DOHH2 (cell line): ENCODE results near the gene LRG1.

Source experiments
- H3F3A ChIP-seq: fragments of 200-600 bp; sonication (generic), shearing (Covaris generic); 2 replicates; pipeline ENCODE4 v1.6.0; 2016; ENCODE audit warnings: antibody characterized with exemption, mild to moderate bottlenecking; ENCODE audit not compliant: control insufficient read depth, insufficient read depth
- H3K27ac ChIP-seq: fragments of 200-600 bp; sonication (generic); 2 replicates; pipeline ENCODE4 v1.5.1; 2014; ENCODE audit warnings: low read depth, mild to moderate bottlenecking, low read length, moderate library complexity
- H3K27me3 ChIP-seq: fragments of 200-600 bp; sonication (generic); 2 replicates; pipeline ENCODE4 v1.6.1; 2014; ENCODE audit warnings: mild to moderate bottlenecking, low read length, mixed read lengths; ENCODE audit not compliant: control insufficient read depth
- H3K36me3 ChIP-seq: fragments of 200-600 bp; sonication (generic); 2 replicates; pipeline ENCODE4 v1.6.1; 2014; ENCODE audit warnings: mild to moderate bottlenecking, low read length, moderate library complexity, mixed read lengths; ENCODE audit not compliant: control insufficient read depth
- H3K4me1 ChIP-seq: fragments of 200-600 bp; sonication (generic); 2 replicates; pipeline ENCODE4 v1.6.1; 2014; ENCODE audit warnings: mild to moderate bottlenecking, low read length, mixed read lengths; ENCODE audit not compliant: control insufficient read depth
- H3K4me2 ChIP-seq: fragments of 200-600 bp; sonication (generic); 2 replicates; pipeline ENCODE4 v1.6.0; 2014; ENCODE audit warnings: mild to moderate bottlenecking, low read length, moderate library complexity
- H3K4me3 ChIP-seq: fragments of 200-600 bp; sonication (generic); 2 replicates; pipeline ENCODE4 v1.5.1; 2014; ENCODE audit warnings: mild to moderate bottlenecking, low read length, mixed read lengths
- H3K79me2 ChIP-seq: fragments of 200-600 bp; sonication (generic); 2 replicates; pipeline ENCODE4 v1.6.1; 2014; ENCODE audit warnings: mild to moderate bottlenecking, low read length, mixed read lengths; ENCODE audit not compliant: control insufficient read depth
- H3K9me2 ChIP-seq: fragments of 200-600 bp; sonication (generic); replicated peaks from 2 replicates; pipeline ENCODE4 v1.6.1; 2014; ENCODE audit warnings: mild to moderate bottlenecking, low read length, mixed read lengths; ENCODE audit not compliant: control insufficient read depth
- H3K9me3 ChIP-seq: fragments of 200-600 bp; sonication (generic); 2 replicates; pipeline ENCODE4 v1.6.1; 2014; ENCODE audit warnings: antibody characterized with exemption, low read length, mixed read lengths; ENCODE audit not compliant: control insufficient read depth, insufficient read depth
- H4K20me1 ChIP-seq: fragments of 200-600 bp; sonication (generic); 2 replicates; pipeline ENCODE4 v1.6.0; 2014; ENCODE audit warnings: low read depth, mild to moderate bottlenecking, antibody characterized with exemption, low read length, moderate library complexity; ENCODE audit not compliant: control insufficient read depth, insufficient read depth
- EZH2phosphoT487 ChIP-seq: fragments of 200-600 bp; sonication (generic); IDR thresholded peaks from 2 replicates; pipeline ENCODE4 v1.6.1; 2017; ENCODE audit warnings: borderline replicate concordance, mild to moderate bottlenecking, antibody characterized with exemption, low read length, moderate library complexity, mixed read lengths
- TF ChIP-seq, protein P1 (sequence below): fragments of 200-600 bp; sonication (generic); IDR thresholded peaks from one replicate; pipeline ENCODE4 v1.5.1; 2014; ENCODE audit warnings: antibody characterized with exemption, mild to moderate bottlenecking, low read depth, low read length; ENCODE audit not compliant: poor library complexity, severe bottlenecking

The LRG1 gene

DNA sequence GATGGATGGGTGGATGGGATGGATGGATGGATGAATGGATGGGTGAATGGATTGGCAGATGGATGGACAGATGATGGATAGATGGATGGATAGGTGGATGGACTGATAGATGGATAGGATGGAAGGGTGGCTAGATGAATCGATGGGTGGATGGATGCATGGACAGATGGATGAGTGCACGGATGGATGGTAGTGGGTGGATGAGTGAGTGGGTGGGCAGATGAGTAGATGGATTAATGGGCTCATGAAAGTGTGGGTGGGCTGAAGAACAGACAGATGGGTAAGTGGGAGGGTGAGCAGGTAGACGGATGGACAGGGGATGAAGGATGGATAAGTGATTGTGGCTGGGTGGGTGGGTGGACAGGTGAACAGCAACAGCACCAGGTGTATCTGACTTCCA is 13.9 kb upstream of the LRG1 start:
- no peaks in the 10 kb centered on the region for H3K9me2 ChIP-seq
- H3K4me3 ChIP-seq = no peak overlapping the region
- 0 out of 2 replicates have a peak, but pooled peaks cover 3% of the 10 kb centered on the region for H3F3A ChIP-seq
- TF ChIP-seq, protein P1, sequence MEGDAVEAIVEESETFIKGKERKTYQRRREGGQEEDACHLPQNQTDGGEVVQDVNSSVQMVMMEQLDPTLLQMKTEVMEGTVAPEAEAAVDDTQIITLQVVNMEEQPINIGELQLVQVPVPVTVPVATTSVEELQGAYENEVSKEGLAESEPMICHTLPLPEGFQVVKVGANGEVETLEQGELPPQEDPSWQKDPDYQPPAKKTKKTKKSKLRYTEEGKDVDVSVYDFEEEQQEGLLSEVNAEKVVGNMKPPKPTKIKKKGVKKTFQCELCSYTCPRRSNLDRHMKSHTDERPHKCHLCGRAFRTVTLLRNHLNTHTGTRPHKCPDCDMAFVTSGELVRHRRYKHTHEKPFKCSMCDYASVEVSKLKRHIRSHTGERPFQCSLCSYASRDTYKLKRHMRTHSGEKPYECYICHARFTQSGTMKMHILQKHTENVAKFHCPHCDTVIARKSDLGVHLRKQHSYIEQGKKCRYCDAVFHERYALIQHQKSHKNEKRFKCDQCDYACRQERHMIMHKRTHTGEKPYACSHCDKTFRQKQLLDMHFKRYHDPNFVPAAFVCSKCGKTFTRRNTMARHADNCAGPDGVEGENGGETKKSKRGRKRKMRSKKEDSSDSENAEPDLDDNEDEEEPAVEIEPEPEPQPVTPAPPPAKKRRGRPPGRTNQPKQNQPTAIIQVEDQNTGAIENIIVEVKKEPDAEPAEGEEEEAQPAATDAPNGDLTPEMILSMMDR = no peak
- no peak for TF ChIP-seq EZH2phosphoT487
- H3K4me2 ChIP-seq = no peak overlapping the region
- no peaks in the 10 kb centered on the region for H4K20me1 ChIP-seq
- H3K27me3 ChIP-seq = no peaks in the 10 kb centered on the region
- no peaks in the 10 kb centered on the region for H3K4me1 ChIP-seq
- no peaks in the 10 kb centered on the region for H3K79me2 ChIP-seq
- no peak overlapping the region for H3K27ac ChIP-seq
- H3K36me3 ChIP-seq = no peaks in the 10 kb centered on the region
- H3K9me3 ChIP-seq = no peaks in the 10 kb centered on the region

DNA sequence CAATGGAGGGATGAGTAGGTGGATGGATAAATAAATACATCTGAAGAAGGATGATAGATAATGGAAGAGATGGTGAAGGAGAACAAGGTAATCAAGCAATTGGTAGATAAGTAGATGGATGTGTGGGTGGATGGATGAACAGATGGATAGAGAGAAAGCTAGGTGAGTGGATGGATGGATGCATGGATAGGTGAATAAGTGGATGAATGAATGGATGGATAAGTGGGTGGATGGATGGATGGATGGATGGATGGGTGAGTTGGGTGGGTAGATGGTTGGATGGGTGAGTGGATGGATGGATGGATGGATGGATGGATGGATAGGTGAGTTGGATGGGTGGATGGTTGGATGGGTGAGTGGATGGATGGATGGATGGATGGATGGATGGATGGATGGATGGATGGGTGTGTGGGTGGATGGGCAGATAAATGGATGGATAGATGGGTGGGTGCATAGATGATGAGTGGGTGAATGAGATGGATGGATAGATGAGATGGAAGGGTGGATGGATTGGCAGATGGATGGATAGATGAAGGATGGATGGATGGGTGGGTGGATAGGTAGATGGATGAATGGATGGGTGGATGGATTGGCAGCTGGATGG is 13.4 kb upstream of the LRG1 start:
- no peak for TF ChIP-seq EZH2phosphoT487
- TF ChIP-seq, protein P1 = no peak
- no peak overlapping the region for H3K4me3 ChIP-seq
- no peaks in the 10 kb centered on the region for H3K36me3 ChIP-seq
- no peaks in the 10 kb centered on the region for H3K4me1 ChIP-seq
- no peak overlapping the region for H3K4me2 ChIP-seq
- no peaks in the 10 kb centered on the region for H3K9me2 ChIP-seq
- H4K20me1 ChIP-seq = no peaks in the 10 kb centered on the region
- H3K27me3 ChIP-seq = no peaks in the 10 kb centered on the region
- H3K79me2 ChIP-seq = no peaks in the 10 kb centered on the region
- no peaks in the 10 kb centered on the region for H3F3A ChIP-seq
- no peaks in the 10 kb centered on the region for H3K9me3 ChIP-seq
- H3K27ac ChIP-seq = no peak overlapping the region

DNA sequence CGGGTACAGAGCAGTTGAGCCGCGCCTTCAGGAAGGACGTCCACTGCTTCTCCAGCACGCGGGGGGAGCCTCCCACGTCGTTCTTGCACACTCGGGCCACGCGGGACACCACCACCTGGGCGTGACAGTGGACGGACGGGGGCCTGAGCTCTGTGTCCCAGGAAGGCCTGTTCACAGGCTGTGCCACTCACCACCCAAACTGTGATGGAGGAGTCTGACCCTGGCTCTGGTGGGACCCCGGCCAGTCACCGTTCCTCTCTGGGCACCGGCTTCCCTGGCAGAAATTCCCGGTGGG is 12.6 kb upstream of the LRG1 start:
- Histone ChIP-seq H3K9me3 (no peaks in the 10 kb centered on the region), H3K79me2 (no peaks in the 10 kb centered on the region), H3K27me3 (no peaks in the 10 kb centered on the region), H4K20me1 (no peaks in the 10 kb centered on the region), H3K36me3 (no peaks in the 10 kb centered on the region), H3K4me1 (no peaks in the 10 kb centered on the region), H3K27ac (no peak overlapping the region), H3F3A (no peaks in the 10 kb centered on the region), H3K4me3 (no peak overlapping the region), H3K9me2 (no peaks in the 10 kb centered on the region), H3K4me2 (no peak overlapping the region)
- TF ChIP-seq EZH2phosphoT487 = no peak
- TF ChIP-seq, protein P1 = no peak
